MG63 (cell line): Measurements from ENCODE around the gene TMEM121B. TPM values are rescaled to one million over a fixed set of nuclear protein-coding genes. Genes with fewer than 3 reads are reported as not detected.

Experiments used
- DNase-seq: peaks from one replicate; pipeline ENCODE4 v3.0.0-alpha.2; 2020
- H3K27me3 ChIP-seq: fragments of 250-450 bp; sonication (Bioruptor Pico); 2 replicates; pipeline ENCODE4 v1.5.1; 2020; ENCODE audit warnings: mild to moderate bottlenecking, moderate library complexity
- H3K36me3 ChIP-seq: fragments of 250-450 bp; sonication (Bioruptor Pico); 2 replicates; pipeline ENCODE4 v1.5.1; 2020; ENCODE audit warnings: mild to moderate bottlenecking, moderate library complexity
- H3K4me3 ChIP-seq: fragments of 250-450 bp; sonication (Bioruptor Pico); 2 replicates; pipeline ENCODE4 v1.5.1; 2020; ENCODE audit warnings: mild to moderate bottlenecking, moderate library complexity
- H3K9me3 ChIP-seq: fragments of 250-450 bp; sonication (Bioruptor Pico); 2 replicates; pipeline ENCODE4 v1.5.1; 2020; ENCODE audit warnings: mild to moderate bottlenecking, moderate library complexity
- total RNA-seq: library from RNA; depleted of rRNA; stranded (reverse); fragments of >200 nt; shearing (Covaris generic); gene quantifications from 2 replicates; pipeline ENCODE4 v1.2.3, GENCODE V29; 2014; ENCODE audit warnings: low replicate concordance; rRNA removed

The TMEM121B gene
- total RNA-seq, 1 experiment from 2014 or later, result not detected

- Histone ChIP-seq H3K36me3 (no peaks in the 10 kb centered on the region), H3K9me3 (no peaks in the 10 kb centered on the region), H3K27me3 (no peaks in the 10 kb centered on the region), H3K4me3 (no peak overlapping the region)
- no peak for DNase-seq
Measured at GRCh38 chr22:17086788-17087497, 34.2 kb downstream of the TMEM121B start.

- no peak overlapping the region for H3K4me3 ChIP-seq
- H3K9me3 ChIP-seq, result no peaks in the 10 kb centered on the region
- H3K36me3 ChIP-seq, result no peaks in the 10 kb centered on the region
- no peaks in the 10 kb centered on the region for H3K27me3 ChIP-seq
- DNase-seq, result no peak
Measured at GRCh38 chr22:17086296-17086695, 34.9 kb downstream of the TMEM121B start.

GRCh38 chr22:17085277-17086181 is 35.6 kb downstream of the TMEM121B start:
- Histone ChIP-seq H3K36me3 (no peaks in the 10 kb centered on the region), H3K4me3 (peak overlapping the region; percentile 80), H3K9me3 (no peaks in the 10 kb centered on the region), H3K27me3 (no peaks in the 10 kb centered on the region)
- peak; percentile 17 for DNase-seq

- Histone ChIP-seq H3K36me3 (no peaks in the 10 kb centered on the region), H3K27me3 (no peaks in the 10 kb centered on the region), H3K9me3 (no peaks in the 10 kb centered on the region), H3K4me3 (peak within 1 kb of the TSS; percentile 80)
- DNase-seq, result peak; percentile 88
Measured at GRCh38 chr22:17084554-17085276, 36.4 kb downstream of the TMEM121B start, which contains the start of gene IL17RA. Gene IL17RA (plus strand): TSS chr22:17085000. CDS start chr22:17085092, 92 bp downstream.

GRCh38 chr22:17083811-17084441 is 37.2 kb downstream of the TMEM121B start:
- Histone ChIP-seq H3K36me3 (no peaks in the 10 kb centered on the region), H3K27me3 (no peaks in the 10 kb centered on the region), H3K4me3 (peak overlapping the region; percentile 80), H3K9me3 (no peaks in the 10 kb centered on the region)
- no peak for DNase-seq

- no peak overlapping the region for H3K4me3 ChIP-seq
- no peaks in the 10 kb centered on the region for H3K36me3 ChIP-seq
- H3K27me3 ChIP-seq, result no peaks in the 10 kb centered on the region
- H3K9me3 ChIP-seq, result no peaks in the 10 kb centered on the region
- DNase-seq, result no peak
Measured at GRCh38 chr22:17083255-17083654, 37.9 kb downstream of the TMEM121B start.

- H3K27me3 ChIP-seq, result no peaks in the 10 kb centered on the region
- no peaks in the 10 kb centered on the region for H3K9me3 ChIP-seq
- no peak for DNase-seq
- no peak overlapping the region for H3K4me3 ChIP-seq
- H3K36me3 ChIP-seq, result no peaks in the 10 kb centered on the region
Measured at GRCh38 chr22:17079572-17079971, 41.6 kb downstream of the TMEM121B start.

- H3K4me3 ChIP-seq, result no peak overlapping the region
- H3K36me3 ChIP-seq, result no peaks in the 10 kb centered on the region
- peaks cover 9% of the 10 kb centered on the region; the same call in 1 of the 2 replicates for H3K9me3 ChIP-seq
- H3K27me3 ChIP-seq, result no peaks in the 10 kb centered on the region
- DNase-seq, result no peak
Measured at GRCh38 chr22:17077255-17077654, 43.9 kb downstream of the TMEM121B start.

- no peak for DNase-seq
- H3K4me3 ChIP-seq, result no peak overlapping the region
- H3K27me3 ChIP-seq, result no peaks in the 10 kb centered on the region
- H3K36me3 ChIP-seq, result no peaks in the 10 kb centered on the region; the same call in 1 of the 2 replicates
- H3K9me3 ChIP-seq, result peaks cover 9% of the 10 kb centered on the region; the same call in 1 of the 2 replicates
Measured at GRCh38 chr22:17074648-17075002, 46.5 kb downstream of the TMEM121B start.

- DNase-seq, result no peak
- no peak overlapping the region for H3K4me3 ChIP-seq
Measured at GRCh38 chr22:17072877-17073276, 48.3 kb downstream of the TMEM121B start.

More at GRCh38 chr22:17072877-17073276, 48.3 kb downstream of the TMEM121B start:
- Histone ChIP-seq H3K9me3 (peaks cover 9% of the 10 kb centered on the region; the same call in 1 of the 2 replicates), H3K27me3 (no peaks in the 10 kb centered on the region), H3K36me3 (no peaks in the 10 kb centered on the region; the same call in 1 of the 2 replicates)

Other genes starting within 250 kb of the TMEM121B start
- not detected in 2 replicates for gene GAB4, start 113.1 kb downstream of the TMEM121B start, total RNA-seq
- 3.8 and 4.0 TPM in 2 replicates for gene IL17RA, start 36.4 kb downstream of the TMEM121B start, total RNA-seq
- 88.1 and 148 TPM in 2 replicates for gene HDHD5, start 37.9 kb upstream of the TMEM121B start, total RNA-seq
- gene ADA2, start 98.1 kb upstream of the TMEM121B start, total RNA-seq, result not detected in 2 replicates
- gene CECR2, start 248.1 kb upstream of the TMEM121B start, total RNA-seq, result 0.07 and 0.20 TPM in 2 replicates